ENCODE measurements around the gene SRSF8.

Gene SRSF8

DNA sequence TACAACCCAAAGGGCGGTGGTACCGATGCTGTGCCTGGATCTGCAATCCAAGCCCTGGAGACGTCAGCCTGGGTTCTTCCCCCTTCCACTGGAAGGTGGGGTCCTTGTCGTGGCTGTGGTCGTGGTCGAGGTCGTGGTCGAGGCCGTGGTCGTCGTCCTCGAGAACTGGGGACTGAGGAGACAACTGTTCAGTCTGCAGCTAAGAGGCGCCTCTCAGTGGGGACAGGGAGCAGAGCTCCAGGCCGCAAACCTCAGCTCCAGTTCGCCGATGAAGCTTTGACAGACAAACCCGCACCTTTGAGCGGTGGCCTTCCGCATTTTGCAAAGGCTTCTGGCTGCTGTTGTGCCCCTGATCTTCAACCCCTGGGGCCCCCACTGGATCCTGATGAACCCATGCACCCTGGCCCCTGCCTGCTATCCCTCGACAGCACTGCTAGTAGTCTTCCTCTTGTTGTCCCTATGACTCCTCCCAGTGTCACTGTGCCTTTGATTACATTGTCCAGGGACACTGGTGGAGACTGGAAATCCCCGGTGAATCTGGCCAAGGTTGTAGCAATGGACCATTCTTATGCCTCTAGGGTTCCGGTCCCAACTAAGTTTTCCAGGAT is 16.0 kb upstream of the SRSF8 start:
- Histone ChIP-seq H3K9me3 (ENCODE audit: control insufficient read depth, insufficient read depth, low read length) (no peaks in the 10 kb centered on the region), H3F3A (ENCODE audit: control insufficient read depth, insufficient read depth) (no peaks in the 10 kb centered on the region), H3K79me2 (ENCODE audit: control insufficient read depth, low read length) (no peaks in the 10 kb centered on the region), H3K4me3 (ENCODE audit: low read length) (no peak overlapping the region), H3K36me3 (ENCODE audit: control insufficient read depth, low read length) (no peaks in the 10 kb centered on the region), H3K9me2 (replicated peaks; ENCODE audit: control insufficient read depth, low read length) (no peaks in the 10 kb centered on the region; the same call in 1 of the 2 replicates), H3K4me1 (ENCODE audit: control insufficient read depth, low read length) (peaks cover 8% of the 10 kb centered on the region; the same call in 1 of the 2 replicates), H3K4me2 (ENCODE audit: low read length) (no peak overlapping the region), H3K27me3 (ENCODE audit: control insufficient read depth, low read length) (peaks cover under 1% of the 10 kb centered on the region; the same call in 1 of the 2 replicates), H4K20me1 (ENCODE audit: control insufficient read depth, insufficient read depth, low read depth, low read length) (no peaks in the 10 kb centered on the region), H3K27ac (ENCODE audit: low read depth, low read length) (no peak overlapping the region)
- no peak for TF ChIP-seq EZH2phosphoT487 (IDR thresholded peaks at IDR 0.05; ENCODE audit: borderline replicate concordance, low read length)
- TF ChIP-seq, protein P1, sequence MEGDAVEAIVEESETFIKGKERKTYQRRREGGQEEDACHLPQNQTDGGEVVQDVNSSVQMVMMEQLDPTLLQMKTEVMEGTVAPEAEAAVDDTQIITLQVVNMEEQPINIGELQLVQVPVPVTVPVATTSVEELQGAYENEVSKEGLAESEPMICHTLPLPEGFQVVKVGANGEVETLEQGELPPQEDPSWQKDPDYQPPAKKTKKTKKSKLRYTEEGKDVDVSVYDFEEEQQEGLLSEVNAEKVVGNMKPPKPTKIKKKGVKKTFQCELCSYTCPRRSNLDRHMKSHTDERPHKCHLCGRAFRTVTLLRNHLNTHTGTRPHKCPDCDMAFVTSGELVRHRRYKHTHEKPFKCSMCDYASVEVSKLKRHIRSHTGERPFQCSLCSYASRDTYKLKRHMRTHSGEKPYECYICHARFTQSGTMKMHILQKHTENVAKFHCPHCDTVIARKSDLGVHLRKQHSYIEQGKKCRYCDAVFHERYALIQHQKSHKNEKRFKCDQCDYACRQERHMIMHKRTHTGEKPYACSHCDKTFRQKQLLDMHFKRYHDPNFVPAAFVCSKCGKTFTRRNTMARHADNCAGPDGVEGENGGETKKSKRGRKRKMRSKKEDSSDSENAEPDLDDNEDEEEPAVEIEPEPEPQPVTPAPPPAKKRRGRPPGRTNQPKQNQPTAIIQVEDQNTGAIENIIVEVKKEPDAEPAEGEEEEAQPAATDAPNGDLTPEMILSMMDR (IDR thresholded peaks at IDR 0.05; ENCODE audit: low read depth, low read length, poor library complexity, severe bottlenecking) = no peak

DNA sequence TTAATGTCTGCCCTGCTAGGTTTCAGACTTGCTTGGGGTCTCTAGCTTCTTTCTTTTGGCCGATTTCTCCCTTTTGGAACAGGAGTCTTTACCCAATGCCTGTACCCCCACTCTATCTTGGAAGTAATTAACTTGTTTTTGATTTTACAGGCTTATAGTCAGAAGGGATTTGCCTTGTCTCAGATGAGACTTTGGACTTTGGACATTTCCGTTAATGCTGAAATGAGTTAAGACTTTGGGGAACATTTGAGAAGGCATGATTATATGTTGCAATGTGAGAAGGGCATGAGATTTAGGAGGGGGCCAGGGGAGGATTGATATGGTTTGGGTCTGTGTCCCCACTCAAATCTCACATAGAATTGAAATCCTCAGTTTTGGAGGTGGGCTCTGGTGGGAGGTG is 12.4 kb upstream of the SRSF8 start:
- Histone ChIP-seq H3K4me3 (ENCODE audit: low read length) (no peak overlapping the region), H3K4me2 (ENCODE audit: low read length) (no peak overlapping the region), H3K9me3 (ENCODE audit: control insufficient read depth, insufficient read depth, low read length) (no peaks in the 10 kb centered on the region), H3K36me3 (ENCODE audit: control insufficient read depth, low read length) (no peaks in the 10 kb centered on the region), H4K20me1 (ENCODE audit: control insufficient read depth, insufficient read depth, low read depth, low read length) (no peaks in the 10 kb centered on the region), H3K9me2 (replicated peaks; ENCODE audit: control insufficient read depth, low read length) (no peaks in the 10 kb centered on the region; the same call in 1 of the 2 replicates), H3K79me2 (ENCODE audit: control insufficient read depth, low read length) (no peaks in the 10 kb centered on the region), H3K27ac (ENCODE audit: low read depth, low read length) (no peak overlapping the region), H3K4me1 (ENCODE audit: control insufficient read depth, low read length) (peaks cover 8% of the 10 kb centered on the region; the same call in 1 of the 2 replicates), H3F3A (ENCODE audit: control insufficient read depth, insufficient read depth) (no peaks in the 10 kb centered on the region), H3K27me3 (ENCODE audit: control insufficient read depth, low read length) (no peaks in the 10 kb centered on the region)
- TF ChIP-seq, protein P1 (IDR thresholded peaks at IDR 0.05; ENCODE audit: low read depth, low read length, poor library complexity, severe bottlenecking) = no peak
- no peak for TF ChIP-seq EZH2phosphoT487 (IDR thresholded peaks at IDR 0.05; ENCODE audit: borderline replicate concordance, low read length)

DNA sequence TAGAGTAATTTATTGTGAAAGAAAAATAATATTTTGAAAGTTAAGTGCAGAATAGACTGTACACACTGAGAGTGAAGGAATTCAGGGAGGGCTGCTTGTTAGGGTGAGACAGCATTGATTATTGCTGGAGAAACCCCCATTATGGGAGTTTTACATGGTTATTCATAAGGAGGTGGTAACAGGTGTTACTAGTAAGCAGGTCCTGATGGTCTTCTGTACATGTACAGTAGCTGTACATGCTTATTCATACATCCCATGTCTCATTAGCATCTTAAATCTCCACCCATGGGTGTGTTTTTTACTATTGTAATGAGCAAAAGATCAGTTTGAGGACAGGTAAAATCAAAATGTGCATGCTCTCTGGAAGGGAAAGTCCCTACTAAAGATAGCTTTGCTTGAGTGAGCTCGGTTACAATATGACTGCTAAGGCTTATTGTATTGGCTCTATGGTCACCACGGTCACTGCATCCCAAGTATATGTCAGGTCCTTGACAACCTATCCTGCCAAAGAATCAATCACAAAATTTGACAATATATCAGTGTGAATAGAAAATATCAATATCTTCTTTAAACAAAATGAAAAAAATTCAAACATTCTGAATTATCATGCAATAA is 11.3 kb upstream of the SRSF8 start:
- H3K9me2 ChIP-seq (replicated peaks; ENCODE audit: control insufficient read depth, low read length) = no peaks in the 10 kb centered on the region; the same call in 1 of the 2 replicates
- no peaks in the 10 kb centered on the region for H4K20me1 ChIP-seq (ENCODE audit: control insufficient read depth, insufficient read depth, low read depth, low read length)
- H3K27me3 ChIP-seq (ENCODE audit: control insufficient read depth, low read length) = no peaks in the 10 kb centered on the region
- no peak overlapping the region for H3K4me2 ChIP-seq (ENCODE audit: low read length)
- H3K4me1 ChIP-seq (ENCODE audit: control insufficient read depth, low read length) = peaks cover 8% of the 10 kb centered on the region; the same call in 1 of the 2 replicates
- H3K4me3 ChIP-seq (ENCODE audit: low read length) = no peak overlapping the region
- no peak overlapping the region for H3K27ac ChIP-seq (ENCODE audit: low read depth, low read length)
- H3K9me3 ChIP-seq (ENCODE audit: control insufficient read depth, insufficient read depth, low read length) = no peaks in the 10 kb centered on the region
- H3K79me2 ChIP-seq (ENCODE audit: control insufficient read depth, low read length) = no peaks in the 10 kb centered on the region
- H3F3A ChIP-seq (ENCODE audit: control insufficient read depth, insufficient read depth) = no peaks in the 10 kb centered on the region
- no peaks in the 10 kb centered on the region for H3K36me3 ChIP-seq (ENCODE audit: control insufficient read depth, low read length)
- TF ChIP-seq, protein P1 (IDR thresholded peaks at IDR 0.05; ENCODE audit: low read depth, low read length, poor library complexity, severe bottlenecking) = no peak
- no peak for TF ChIP-seq EZH2phosphoT487 (IDR thresholded peaks at IDR 0.05; ENCODE audit: borderline replicate concordance, low read length)

Measured in DOHH2 (cell line).